Esophagus muscularis mucosa (tissue), 3 donors: ENCODE results near the gene NPTXR.

Experiments
- CTCF ChIP-seq, 3 experiments: fragments of 200-600 bp in 2 of 3; fragments of 450-650 bp in 1 of 3; sonication (generic) in 2 of 3; IDR thresholded peaks; one replicate each; pipeline ENCODE4 v1.5.1; 2017 to 2019; ENCODE audit warnings: antibody characterized with exemption in 3 of 3, mild to moderate bottlenecking in 2 of 3, moderate library complexity in 1 of 3
- POLR2A ChIP-seq: fragments of 450-650 bp; IDR thresholded peaks from one replicate; pipeline ENCODE4 v1.6.1; 2017; ENCODE audit warnings: antibody characterized with exemption, moderate library complexity, mild to moderate bottlenecking, low read depth
- POLR2AphosphoS5 ChIP-seq, 2 donors: sonication (generic); formaldehyde crosslinking; IDR thresholded peaks; one replicate each; pipeline ENCODE4 v1.6.1; 2017; ENCODE audit warnings: antibody characterized with exemption in 2 of 2

DNA sequence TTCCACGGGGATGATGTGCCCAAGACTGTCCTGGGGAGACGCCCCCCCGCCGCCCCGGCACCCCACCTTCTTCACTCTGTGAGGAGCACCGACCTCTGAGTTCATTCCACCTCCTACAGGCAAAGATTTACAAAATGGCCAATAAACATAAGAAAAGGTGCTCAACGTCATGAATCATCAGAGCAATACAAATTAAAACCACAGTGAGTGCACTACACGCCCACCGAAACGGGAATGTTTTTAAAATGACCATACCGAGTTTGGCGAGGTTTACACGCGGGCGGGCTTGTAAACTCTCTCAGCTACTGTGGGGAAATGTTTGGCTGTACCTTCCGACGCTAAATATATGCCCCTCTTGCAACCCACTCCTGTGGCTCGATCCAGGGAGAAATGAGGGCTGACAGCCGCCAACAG, 7.9 kb downstream of the NPTXR start:
- TF ChIP-seq POLR2AphosphoS5 (IDR thresholded peaks at IDR 0.05) (no peak), POLR2A (no peak), CTCF (IDR thresholded peaks at IDR 0.05) (no peak)
